HG02870 (cell line): ENCODE results near the gene ADAD2.

Source experiments
- ATAC-seq: cut with Tn5 transposase; IDR thresholded peaks from one replicate; pipeline ENCODE4 v1.9.1; 2021; ENCODE audit warnings: mild to moderate bottlenecking, moderate library complexity; ENCODE audit not compliant: unreplicated experiment

Gene ADAD2

DNA sequence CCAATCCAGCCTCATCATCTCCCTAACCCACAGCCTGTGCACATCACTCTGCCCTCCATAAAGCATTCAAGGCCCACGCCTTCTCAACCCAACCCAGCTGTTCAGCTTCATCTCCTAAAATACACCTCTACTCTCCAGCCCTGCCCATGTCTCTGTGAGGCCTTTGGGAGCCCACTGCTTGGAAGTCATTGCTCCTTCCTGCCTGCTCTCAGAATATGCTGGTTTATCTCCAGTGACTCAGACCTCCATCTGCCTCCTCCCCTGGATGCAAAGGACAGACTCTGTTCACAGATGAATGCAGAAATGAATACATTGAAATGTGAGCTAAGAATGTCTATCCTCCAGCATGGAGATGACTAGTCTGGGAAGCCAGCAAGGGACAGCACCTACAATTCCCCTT lies 29.9 kb downstream of the ADAD2 start:
- no peak for ATAC-seq

DNA sequence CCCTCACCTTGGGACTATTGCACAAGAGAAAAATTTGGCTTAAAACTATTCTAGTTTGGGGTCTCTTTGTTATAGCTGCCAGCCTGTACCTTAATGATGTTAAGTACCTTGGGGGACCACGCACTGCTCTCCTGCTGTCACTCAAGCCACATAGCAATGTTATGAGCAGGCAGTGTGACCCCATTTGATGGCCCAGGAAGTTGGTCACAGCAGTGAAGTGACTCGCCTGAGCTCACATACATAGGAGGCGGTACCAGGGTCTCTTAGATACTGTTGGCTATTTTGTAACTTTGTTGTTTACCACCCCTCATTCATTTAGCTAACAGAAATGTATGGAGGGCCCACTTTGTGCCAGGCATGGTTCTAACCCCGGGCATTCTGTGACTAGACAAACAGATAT lies 32.5 kb downstream of the ADAD2 start:
- no peak for ATAC-seq

DNA sequence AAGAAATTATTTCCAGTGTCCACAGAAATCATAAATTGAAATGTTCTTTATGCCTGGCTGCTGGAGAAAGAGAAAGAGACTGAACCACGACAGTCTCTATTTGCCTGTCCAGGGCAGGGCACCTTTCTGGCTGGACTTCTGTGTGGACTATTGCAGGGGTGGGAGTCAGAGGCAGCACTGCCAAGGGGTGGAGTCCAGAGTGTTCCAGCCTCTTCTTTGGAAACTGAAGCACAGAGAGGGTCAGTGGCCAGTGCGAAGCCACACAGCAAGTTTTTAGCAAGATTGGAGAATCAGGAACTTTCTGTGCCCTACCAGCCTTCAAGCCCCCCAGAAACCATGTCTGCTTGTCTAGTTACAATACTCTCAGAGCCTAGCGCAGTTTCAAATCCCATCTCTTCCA lies 33.6 kb downstream of the ADAD2 start:
- ATAC-seq: no peak

DNA sequence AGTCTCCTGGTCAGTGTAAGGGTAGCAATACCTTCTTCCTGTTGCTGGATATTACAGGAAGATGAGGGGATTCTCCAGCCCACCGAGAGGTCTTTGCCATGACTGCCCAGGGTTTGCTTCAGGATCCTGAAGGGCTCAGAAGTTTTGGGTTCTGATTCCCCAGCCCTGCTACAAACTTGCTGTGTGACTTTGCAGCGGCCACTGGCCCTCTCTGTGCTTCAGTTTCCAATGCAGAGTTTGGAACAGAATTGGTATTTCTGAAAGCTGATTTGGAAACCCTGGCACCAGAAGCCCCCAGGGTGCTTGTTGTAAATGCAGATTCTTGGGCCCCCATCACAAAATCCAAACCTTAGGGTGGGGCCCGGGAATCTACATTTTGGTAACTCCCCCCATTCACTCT lies 34.2 kb downstream of the ADAD2 start:
- ATAC-seq: no peak

DNA sequence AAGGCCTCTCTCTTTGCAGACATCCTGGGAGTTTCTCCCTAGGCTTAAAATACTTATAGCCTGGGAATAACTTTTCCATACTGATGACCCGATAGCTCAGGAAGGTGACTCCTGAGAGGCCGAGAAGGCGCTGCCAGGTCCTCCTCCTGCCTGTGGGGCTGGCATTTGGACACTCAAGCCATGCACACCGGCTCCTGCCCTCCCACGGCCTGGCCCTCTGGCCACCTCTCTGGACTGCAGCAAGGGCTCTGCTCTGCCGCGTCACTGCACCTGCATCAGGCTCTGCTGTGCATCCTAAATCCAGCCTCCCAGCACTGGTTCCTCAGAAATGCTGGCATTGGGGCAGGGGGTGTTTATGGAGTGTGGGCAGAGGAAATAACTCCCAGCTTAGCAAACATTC lies 34.6 kb downstream of the ADAD2 start:
- no peak for ATAC-seq

DNA sequence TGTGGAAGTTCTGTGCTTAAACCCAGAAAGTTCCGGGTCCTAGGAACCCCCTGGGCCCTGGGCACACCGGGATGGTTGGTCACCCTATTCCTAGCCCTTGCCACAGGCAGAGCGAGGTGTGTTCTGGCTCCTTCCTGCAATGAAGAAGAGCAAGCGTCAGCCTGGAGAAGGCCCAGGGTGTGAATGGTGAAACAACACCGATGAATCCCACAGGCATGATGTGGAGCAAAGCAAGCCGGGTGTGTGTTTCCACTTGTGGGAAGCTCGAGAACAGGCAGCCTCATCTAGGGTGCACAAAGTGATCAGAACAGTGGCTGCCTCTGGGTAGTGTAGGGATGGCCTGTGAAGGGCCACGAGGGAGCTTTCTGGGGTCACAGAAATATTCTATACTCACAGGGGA lies 35.1 kb downstream of the ADAD2 start:
- ATAC-seq: no peak

DNA sequence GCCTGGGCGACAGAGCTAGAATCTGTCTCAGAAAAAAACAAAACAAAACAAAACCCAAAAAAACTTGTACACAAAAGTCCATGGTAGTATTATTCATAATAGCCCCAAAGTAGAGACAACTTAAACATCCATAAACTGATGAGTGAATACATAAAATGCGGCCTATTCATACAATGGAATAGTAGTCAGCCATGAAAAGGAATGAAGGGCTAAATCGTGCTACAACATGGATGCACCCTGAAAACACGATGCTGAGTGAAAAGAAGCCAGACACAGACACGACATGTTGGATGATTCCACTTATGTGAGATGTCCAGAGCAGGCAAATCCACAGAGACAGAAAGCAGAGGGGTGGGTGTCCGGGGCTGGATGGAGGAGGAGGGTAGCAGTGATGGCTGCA lies 36.6 kb downstream of the ADAD2 start:
- no peak for ATAC-seq

DNA sequence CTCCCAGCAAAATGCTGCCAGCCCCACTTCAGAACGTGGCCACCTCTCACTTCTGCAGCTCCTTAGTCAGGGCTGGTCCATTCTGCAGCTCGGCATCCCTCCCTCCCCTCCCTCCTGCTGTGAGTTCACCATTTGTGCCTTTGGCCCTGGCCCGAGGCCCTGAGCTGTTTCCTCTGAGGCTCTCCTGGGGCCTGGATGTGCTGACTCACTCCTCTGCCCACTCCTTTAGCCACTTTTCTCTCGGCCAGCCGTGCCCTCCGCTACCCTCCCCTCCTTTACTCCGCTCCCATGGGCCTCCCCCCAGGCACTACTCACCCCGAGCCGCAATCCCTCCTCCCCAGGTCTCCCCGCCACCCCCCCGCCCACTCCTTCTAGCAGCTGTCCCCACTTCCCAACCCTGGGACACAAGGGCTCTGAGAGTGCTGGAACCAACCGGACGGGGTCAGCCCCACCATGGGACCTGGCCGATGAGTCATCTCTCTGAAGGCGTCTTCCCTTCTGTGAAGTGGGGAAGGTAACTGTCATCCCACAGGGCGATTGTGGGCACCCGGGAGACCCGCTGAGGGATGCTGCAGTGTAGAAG lies 37.4 kb downstream of the ADAD2 start:
- ATAC-seq: no peak

DNA sequence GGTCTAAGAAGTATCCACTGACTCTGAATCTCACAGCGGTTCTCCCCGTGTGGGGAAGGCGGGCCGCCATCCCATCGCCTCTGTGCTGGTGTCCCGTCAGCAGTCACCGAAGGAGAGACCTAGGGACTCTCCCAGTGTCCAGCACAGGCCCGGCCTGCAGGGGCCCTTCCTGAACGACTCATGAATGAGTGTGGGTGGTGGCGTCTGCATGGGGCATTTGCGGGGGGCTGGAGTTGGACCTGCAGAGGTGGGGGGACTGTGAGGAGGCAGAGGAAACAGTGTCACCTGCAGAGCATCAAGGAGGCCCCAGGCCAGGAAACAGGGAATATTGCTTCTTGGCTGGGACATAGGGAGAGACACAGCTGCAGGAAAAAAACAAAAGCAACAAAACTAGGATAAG lies 38.5 kb downstream of the ADAD2 start:
- no peak for ATAC-seq

DNA sequence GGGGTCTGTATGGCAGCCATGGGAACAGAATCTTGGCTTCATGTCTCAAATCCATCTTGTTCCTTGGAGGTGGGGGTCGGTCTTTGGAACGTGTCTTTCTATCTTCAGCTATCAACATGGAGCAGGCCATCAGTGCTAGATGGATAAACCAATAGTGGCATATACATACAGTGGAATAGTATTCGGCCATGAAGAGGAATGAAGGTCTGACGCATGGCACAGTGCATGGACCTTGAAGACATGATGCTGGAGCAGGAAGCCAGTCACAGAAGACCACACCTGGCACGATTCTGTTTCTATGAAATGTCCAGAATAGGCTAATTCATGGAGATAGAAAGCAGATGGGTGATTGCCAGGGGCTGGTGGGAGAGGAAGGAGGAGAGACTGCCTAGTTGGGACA lies 41.1 kb downstream of the ADAD2 start:
- ATAC-seq: no peak

DNA sequence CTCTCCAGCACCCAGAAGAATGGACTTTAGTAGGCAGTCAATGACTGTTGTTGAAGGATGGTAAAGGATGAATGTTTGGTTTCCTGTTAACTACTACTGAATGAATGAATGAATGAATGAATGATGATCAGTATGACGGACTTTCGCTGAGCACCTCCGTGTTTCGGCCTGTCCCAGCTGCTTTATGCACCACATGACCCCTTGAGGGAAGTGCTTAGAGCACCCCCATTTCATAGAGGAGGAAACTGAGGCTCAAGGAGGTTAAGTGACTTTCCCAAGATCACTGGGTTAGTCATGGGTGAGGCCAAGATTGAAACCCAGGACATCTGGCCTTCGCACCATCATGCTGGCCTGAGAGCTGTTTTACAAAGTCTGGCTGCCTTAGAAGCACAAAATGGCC lies 42.0 kb downstream of the ADAD2 start:
- ATAC-seq: no peak

DNA sequence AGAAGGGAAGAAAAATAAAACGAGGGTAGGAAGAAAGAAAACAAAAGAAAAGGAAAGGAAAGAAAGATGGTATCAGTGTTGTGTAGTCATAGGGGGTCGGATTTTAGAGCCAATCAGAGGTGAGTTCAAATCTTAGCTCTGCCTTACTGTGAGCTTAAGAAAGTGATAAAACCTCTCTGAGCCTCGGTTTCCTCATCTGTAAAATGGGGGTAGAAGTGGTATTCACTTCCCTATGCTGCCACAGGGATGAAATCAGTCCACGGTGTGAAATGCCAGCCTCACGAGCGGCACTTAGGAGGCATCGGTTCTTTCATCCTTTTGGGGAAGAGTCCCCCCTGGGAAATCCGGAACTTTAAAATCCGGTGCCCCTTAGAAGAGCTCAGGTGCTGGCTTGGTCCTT lies 42.8 kb downstream of the ADAD2 start:
- ATAC-seq: no peak

DNA sequence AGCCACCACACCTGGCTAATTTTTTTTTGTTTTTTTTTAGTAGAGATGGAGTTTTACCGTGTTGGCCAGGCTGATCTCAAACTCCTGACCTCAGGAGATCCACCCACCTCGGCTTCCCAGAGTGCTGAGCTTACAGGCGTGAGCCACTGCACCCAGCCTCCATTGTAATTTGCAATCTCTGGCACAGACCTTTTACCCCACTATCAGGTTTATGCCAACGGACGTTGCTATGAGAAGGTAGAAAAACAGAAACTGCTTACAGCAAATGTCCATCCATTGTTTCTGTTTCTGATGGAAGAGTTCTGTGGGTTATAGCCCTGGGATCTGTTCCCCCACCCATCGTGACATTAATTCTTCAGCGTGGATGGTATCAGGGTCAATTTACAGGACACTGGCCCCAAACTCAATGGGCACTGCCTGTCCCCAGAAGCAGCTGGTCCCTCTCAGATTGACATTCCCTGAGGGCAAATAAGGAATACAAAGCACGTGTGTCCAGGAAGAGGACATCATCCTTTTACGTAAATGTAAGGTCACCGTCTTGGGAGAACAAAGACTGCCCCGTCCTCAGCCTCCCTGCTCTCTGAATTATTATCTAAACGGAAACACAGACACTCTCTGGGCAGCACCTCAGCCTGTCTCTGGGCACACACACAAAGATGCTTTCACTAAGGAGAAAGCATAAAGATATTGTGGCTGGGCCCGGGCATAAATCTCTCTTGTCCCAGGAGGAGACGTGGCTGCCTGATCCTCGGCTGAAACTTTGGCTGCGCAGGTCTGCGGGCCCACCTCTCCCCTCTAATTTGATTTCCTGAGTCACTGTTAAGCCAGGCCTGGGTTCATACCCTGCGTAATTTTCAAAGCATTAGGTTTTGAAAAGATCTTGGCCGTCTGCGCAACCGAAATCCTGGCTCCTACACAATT lies 43.6 kb downstream of the ADAD2 start:
- no peak for ATAC-seq

DNA sequence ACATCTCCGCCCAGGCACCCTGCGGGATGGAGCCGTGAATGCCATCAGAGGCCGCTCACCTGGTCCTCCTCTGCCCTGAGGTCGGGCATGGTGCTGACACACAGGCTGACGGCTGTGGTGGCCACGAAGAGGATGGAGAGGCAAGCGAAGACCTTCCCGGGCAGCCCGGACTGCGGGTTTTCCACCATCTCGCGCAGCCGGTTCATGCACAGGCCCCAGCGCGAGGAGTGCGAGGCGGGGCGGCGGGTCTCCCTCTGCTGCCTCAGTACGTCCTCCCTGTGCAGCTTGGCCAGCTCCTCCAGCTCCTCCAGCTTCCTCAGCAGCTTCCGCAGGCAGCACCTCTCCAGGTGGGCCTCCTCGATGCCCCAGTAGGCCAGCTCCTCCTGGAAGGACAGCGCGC lies 45.7 kb downstream of the ADAD2 start:
- ATAC-seq: no peak

DNA sequence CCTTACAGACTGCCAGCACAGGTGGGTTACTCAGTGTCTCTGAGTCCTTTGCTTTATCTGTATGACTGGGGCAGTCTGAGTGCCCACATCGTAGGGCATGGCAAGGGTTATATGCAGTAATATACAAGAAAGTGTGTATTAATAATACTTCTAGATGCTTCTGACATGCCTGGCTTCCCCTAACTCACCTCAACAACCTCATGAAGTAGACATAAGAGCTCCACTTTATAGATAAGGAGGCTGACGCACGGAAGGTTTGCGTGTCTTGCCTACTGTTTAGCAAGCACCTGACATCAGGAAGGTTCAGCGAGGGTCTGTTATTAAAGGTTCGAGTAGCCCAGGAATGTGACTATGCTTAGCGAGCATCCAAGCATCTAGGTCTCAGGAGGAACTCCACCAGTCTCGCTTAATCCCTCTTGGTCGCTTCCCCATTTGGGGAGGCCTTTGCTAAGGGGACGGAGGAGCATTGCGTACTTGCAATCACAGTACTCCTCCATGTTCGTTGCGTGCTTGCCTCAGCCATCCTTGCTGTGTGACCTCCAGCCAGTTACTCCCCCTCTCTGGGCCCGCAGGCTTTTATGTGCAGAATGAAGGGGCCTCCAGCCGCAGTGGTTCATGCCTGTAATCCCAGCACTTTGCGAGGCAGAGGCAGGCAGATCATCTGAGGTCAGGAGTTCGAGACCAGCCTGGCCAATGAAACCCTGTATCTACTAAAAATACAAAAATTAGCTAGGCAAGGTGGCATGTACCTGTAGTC lies 47.2 kb downstream of the ADAD2 start:
- ATAC-seq: no peak

DNA sequence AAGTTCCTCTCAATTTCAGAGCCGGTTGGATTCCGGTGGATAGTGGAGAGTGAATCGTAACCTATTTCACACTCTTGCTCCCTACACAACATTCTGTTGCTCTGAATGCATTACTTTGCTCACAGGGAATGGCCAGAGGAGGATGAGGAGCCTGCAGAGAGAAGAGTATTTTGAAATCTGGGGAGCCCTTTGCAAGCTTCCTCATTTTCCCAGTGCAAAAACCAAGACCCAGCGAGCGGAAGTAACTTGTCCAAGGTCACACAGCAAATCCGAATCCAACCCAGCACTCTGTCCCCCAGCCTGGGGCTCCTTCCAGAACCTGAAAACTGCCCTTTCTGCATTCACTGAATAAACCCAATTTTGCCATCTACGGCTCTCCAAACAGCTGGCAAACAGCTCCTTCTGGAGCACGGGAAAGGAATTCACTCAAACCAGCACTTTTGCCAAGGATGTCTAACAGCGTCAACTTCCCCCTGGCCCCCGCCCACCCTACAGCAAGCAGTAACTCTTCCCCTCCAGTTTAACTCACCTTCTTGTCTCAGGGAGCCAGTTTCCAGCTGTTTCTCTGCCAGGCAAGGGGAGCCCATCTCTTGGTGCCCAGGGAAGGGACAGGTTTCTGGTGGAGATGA lies 48.3 kb downstream of the ADAD2 start:
- ATAC-seq: no peak

DNA sequence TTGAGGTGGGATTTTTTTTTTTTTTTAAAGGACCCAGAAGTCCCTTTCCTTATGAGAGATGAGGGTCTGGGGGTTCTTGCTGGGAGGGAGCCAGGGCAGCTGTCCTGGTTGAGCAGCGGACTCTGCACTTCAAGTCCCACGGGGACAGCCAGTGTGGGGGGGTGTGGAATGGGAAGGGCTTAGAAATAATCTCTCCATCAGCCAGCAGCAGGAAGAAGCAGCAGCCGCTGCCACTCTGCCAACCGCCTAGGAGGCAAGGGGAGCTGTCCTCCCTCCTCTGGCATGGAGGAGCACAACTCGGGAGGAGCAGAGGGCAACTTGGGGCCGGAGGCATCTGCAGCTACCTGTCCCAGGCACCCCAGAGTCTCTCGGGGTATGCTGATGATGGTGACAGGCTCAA lies 49.0 kb downstream of the ADAD2 start, which contains the start of gene KCNG4:
KCNG4 (minus strand) TSS at position 104 of the 400 bp plus-strand sequence. CDS start 2,527 bp downstream, outside the sequence.
- ATAC-seq: no peak

DNA sequence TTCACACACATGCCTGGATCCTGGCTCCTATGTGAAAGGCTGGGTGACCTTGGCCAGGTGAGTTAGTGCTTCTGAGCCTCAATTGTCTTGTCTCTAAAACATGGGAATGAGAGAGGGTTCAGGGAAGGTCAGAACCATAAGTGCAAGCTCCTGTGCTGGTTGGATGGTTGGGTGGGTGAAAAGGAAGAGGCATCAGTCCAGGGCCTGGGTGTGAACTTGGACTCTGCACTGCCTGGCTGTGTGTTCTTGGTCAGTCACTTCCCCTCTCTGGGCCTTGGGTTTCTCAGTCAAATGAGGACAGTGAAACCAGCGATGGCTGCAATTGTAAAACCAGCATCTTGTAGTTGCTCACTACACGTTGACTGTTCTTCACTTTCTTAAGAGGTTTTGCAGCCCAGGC lies 49.5 kb downstream of the ADAD2 start:
- ATAC-seq: no peak

DNA sequence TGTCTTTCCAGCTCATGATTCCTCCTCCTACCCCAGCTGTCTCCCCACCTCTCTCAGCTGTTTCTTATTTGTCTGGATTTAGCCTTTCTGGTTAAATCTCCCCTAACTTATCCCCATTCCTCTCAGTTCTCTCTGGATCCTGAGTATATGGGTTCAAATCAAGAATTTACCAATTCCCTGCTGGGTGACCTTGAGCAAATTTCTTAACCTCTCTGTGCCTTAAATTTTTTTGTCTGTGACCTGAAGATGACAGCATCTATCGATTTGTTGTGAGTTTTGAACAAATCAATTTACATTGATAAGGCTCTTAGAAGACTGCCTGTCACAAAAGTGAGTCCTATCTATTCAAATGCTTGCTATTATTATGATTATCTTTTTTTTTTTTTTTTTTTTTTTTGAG lies 50.8 kb downstream of the ADAD2 start:
- no peak for ATAC-seq

DNA sequence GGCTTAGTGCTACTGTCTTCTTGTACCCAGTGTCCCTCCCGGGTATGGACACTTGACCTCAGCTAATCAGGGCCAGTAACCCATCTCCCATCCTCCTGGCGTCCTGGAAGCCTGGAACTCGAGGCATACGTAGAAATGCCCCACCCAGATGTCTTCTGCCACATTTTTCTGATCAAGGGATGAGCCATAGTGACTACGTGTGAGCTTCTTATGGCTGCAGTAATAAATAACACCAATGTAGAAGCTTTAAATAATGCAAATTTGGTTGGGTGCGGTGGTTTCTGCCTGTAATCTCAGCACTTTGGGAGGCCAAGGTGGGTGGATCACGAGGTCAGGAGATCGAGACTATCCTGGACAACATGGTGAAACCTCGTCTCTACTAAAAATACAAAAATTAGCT lies 51.9 kb downstream of the ADAD2 start:
- no peak for ATAC-seq

DNA sequence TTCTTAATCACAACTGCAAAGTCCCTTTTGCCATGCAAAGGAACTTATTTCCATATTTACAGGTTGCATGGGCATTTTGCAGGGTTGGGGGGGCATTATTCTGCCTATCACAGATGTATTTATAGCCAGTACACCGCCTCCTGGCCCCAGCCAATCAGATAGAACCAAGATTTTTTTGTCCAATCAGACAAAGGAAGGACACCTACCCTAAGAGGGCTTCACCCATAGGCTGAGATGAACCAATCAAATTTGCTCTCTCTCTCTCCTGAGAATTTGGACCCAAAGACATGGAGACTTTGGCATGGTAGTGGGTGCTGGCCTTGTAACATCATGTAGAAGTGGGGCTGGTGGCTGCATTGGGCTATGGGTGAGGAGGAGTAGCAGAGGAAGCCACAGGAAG lies 52.8 kb downstream of the ADAD2 start:
- no peak for ATAC-seq
